ENCODE measurements around the gene CCDC69. TPM values are rescaled to one million over a fixed set of nuclear protein-coding genes. Genes with fewer than 3 reads are reported as not detected.
"Not testable (repeated sequence)": the region's sequence is repeated elsewhere in the genome, so short reads cannot be mapped to it uniquely, and the experiment has no call there.

CCDC69 gene
- total RNA-seq, 1 experiment from 2014 or later = 241 TPM

GRCh38 chr5:151240924-151241635 is 17.2 kb upstream of the CCDC69 start:
- H3K36me3 ChIP-seq (ENCODE audit: insufficient read depth, low read length) = no peaks in the 10 kb centered on the region
- H3K27me3 ChIP-seq (ENCODE audit: low read length) = no peaks in the 10 kb centered on the region
- DNase-seq = peak; percentile 95
- H4K20me1 ChIP-seq (ENCODE audit: insufficient read depth, low read depth, low read length) = no peaks in the 10 kb centered on the region
- H3K79me2 ChIP-seq (ENCODE audit: low read length) = no peaks in the 10 kb centered on the region
- H3K27ac ChIP-seq (ENCODE audit: low read length) = peak overlapping the region; percentile 98
- H3K4me3 ChIP-seq (ENCODE audit: low read length) = peak overlapping the region; percentile 58
- no peaks in the 10 kb centered on the region for H3K9me2 ChIP-seq (replicated peaks; ENCODE audit: insufficient read depth, low read length)
- H3K4me2 ChIP-seq (ENCODE audit: low read depth, low read length, poor library complexity, severe bottlenecking) = peak overlapping the region; percentile 76
- H3K9ac ChIP-seq (ENCODE audit: low read length) = peak overlapping the region; percentile 72
- no peaks in the 10 kb centered on the region for H3K9me3 ChIP-seq (ENCODE audit: low read length)
- H2AFZ ChIP-seq (ENCODE audit: low read length) = no peak overlapping the region
- peaks cover 77% of the 10 kb centered on the region for H3K4me1 ChIP-seq (ENCODE audit: low read length)

DNA sequence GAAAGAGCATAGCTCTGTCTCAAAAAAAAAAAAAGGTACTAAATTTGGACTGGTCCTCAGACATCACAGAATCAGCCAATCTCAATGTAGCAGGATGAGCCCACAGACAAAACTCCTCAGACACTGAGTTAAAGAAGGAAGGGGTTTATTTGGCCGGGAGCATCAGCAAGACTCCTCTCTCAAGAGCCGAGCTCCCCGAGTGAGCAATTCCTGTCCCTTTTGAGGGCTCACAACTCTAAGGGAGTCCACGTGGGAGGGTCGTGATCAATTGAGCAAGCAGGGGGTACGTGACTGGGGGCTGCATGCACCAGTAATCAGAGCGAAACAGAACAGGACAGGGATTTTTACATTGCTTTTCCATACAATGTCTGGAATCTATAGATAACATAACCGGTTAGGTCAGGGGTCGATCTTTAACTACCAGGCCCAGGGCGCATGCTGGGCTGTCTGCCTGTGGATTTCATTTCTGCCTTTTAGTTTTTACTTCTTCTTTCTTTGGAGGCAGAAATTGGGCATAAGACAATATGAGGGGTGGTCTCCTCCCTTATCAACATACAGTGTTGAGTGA is 16.5 kb upstream of the CCDC69 start:
- H4K20me1 ChIP-seq (ENCODE audit: insufficient read depth, low read depth, low read length) = not testable (repeated sequence)
- Histone ChIP-seq H3K9ac (ENCODE audit: low read length) (peak overlapping the region; percentile 72), H3K27ac (ENCODE audit: low read length) (peak overlapping the region; percentile 98)

DNA sequence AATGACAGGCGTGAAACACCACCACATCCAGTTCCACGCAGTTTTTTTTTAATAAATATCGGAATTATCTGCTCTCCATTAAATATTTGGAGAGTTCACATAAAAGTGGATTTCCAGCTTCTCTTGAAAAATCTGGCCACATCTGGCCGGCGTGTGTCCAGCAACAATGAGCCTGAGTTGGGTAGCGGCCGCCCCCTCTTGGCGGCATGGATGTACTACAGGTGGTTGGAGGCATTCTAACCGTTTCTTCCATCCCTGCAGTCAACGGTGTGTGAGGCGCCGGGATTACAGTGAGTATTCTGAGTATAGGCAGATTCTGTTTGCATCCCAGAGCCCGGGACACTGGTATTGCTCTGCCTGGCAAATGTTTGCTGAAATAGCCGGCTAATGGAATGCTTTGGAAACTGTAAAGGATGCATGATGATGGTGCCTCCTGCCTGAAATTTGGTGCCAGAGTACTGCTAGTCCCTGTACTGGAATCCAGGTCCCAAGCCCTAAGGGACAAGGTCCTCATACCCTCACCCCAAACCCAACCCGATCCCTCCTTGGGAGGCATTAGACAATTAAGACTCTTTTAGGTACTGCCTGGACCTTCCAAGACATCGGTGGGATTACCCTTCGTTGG is 15.5 kb upstream of the CCDC69 start:
- Histone ChIP-seq H3K9ac (ENCODE audit: low read length) (peak overlapping the region; percentile 72), H3K79me2 (ENCODE audit: low read length) (no peaks in the 10 kb centered on the region), H4K20me1 (ENCODE audit: insufficient read depth, low read depth, low read length) (no peaks in the 10 kb centered on the region), H3K4me1 (ENCODE audit: low read length) (peaks cover 90% of the 10 kb centered on the region), H3K4me3 (ENCODE audit: low read length) (peak overlapping the region; percentile 49), H3K9me2 (replicated peaks; ENCODE audit: insufficient read depth, low read length) (no peaks in the 10 kb centered on the region), H3K27me3 (ENCODE audit: low read length) (no peaks in the 10 kb centered on the region), H2AFZ (ENCODE audit: low read length) (no peak overlapping the region), H3K36me3 (ENCODE audit: insufficient read depth, low read length) (no peaks in the 10 kb centered on the region), H3K27ac (ENCODE audit: low read length) (peak overlapping the region; percentile 98), H3K4me2 (ENCODE audit: low read depth, low read length, poor library complexity, severe bottlenecking) (peak overlapping the region; percentile 76), H3K9me3 (ENCODE audit: low read length) (no peaks in the 10 kb centered on the region)
- peak; percentile 93 for DNase-seq

More for the DNA sequence above, 16.5 kb upstream of the CCDC69 start:
- peaks cover 80% of the 10 kb centered on the region for H3K4me1 ChIP-seq (ENCODE audit: low read length)
- not testable (repeated sequence) for H3K27me3 ChIP-seq (ENCODE audit: low read length); H3K79me2 ChIP-seq (ENCODE audit: low read length); H3K9me3 ChIP-seq (ENCODE audit: low read length); H2AFZ ChIP-seq (ENCODE audit: low read length); H3K36me3 ChIP-seq (ENCODE audit: insufficient read depth, low read length); H3K9me2 ChIP-seq (replicated peaks; ENCODE audit: insufficient read depth, low read length)
- peak overlapping the region; percentile 76 for H3K4me2 ChIP-seq (ENCODE audit: low read depth, low read length, poor library complexity, severe bottlenecking)
- H3K4me3 ChIP-seq (ENCODE audit: low read length) = peak overlapping the region; percentile 49; the same call in 1 of the 2 replicates
- DNase-seq = peak; percentile 66

DNA sequence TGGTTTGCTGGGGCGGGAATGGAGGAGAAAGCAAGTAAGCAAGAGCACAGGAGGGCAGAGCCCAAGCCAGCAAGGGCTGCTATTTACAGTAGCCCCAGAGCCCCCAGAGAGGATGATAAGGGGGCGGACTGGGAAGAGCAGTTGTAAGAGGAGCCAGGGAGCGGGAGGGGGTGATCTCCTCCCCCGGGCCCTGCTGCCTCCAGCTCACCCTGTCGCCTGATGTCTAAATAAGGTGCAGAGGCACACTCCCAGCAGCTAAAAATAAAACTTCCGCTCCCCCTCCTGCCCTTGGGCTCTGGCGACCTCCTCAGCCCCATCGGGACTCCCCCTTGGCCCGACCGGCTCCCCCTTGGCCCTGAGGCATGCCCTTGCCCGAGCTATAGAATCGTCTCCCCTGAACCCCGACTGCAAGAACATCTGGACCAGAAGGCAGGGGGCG is 14.4 kb upstream of the CCDC69 start:
- H3K79me2 ChIP-seq (ENCODE audit: low read length) = no peaks in the 10 kb centered on the region
- DNase-seq = peak; percentile 92
- no peaks in the 10 kb centered on the region for H3K9me3 ChIP-seq (ENCODE audit: low read length)
- peak overlapping the region; percentile 98 for H3K27ac ChIP-seq (ENCODE audit: low read length)
- H4K20me1 ChIP-seq (ENCODE audit: insufficient read depth, low read depth, low read length) = no peaks in the 10 kb centered on the region
- no peak overlapping the region for H2AFZ ChIP-seq (ENCODE audit: low read length)
- peak overlapping the region; percentile 49 for H3K4me3 ChIP-seq (ENCODE audit: low read length)
- H3K4me2 ChIP-seq (ENCODE audit: low read depth, low read length, poor library complexity, severe bottlenecking) = peak overlapping the region; percentile 76
- peaks cover 90% of the 10 kb centered on the region for H3K4me1 ChIP-seq (ENCODE audit: low read length)
- peak overlapping the region; percentile 72 for H3K9ac ChIP-seq (ENCODE audit: low read length)
- no peaks in the 10 kb centered on the region for H3K9me2 ChIP-seq (replicated peaks; ENCODE audit: insufficient read depth, low read length)
- no peaks in the 10 kb centered on the region for H3K27me3 ChIP-seq (ENCODE audit: low read length)
- H3K36me3 ChIP-seq (ENCODE audit: insufficient read depth, low read length) = no peaks in the 10 kb centered on the region

DNA sequence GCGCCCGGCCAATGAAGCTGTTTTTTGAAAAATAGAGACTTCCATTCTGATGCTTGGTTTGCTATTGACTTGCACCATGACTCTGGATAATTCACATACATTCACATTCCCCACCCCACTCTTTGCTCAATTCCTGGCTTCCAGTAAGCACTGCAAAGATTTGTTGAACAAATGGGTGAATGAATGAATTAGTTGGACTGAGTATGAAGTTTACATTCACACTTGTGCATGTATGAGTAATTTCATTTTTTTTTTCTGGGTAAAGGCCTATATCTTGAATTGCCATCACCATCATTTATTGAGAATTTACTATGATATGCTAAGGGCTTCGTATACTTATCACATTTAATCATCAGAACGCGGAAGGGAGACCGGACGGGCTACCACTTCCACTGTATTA is 13.8 kb upstream of the CCDC69 start:
- Histone ChIP-seq H3K79me2 (ENCODE audit: low read length) (no peaks in the 10 kb centered on the region), H3K4me2 (ENCODE audit: low read depth, low read length, poor library complexity, severe bottlenecking) (peak overlapping the region; percentile 76), H3K9me3 (ENCODE audit: low read length) (no peaks in the 10 kb centered on the region), H3K9ac (ENCODE audit: low read length) (peak overlapping the region; percentile 72), H3K9me2 (replicated peaks; ENCODE audit: insufficient read depth, low read length) (no peaks in the 10 kb centered on the region), H4K20me1 (ENCODE audit: insufficient read depth, low read depth, low read length) (no peaks in the 10 kb centered on the region), H3K27ac (ENCODE audit: low read length) (peak overlapping the region; percentile 98), H2AFZ (ENCODE audit: low read length) (no peak overlapping the region), H3K27me3 (ENCODE audit: low read length) (no peaks in the 10 kb centered on the region), H3K36me3 (ENCODE audit: insufficient read depth, low read length) (no peaks in the 10 kb centered on the region), H3K4me1 (ENCODE audit: low read length) (peaks cover 90% of the 10 kb centered on the region), H3K4me3 (ENCODE audit: low read length) (peak overlapping the region; percentile 49)
- DNase-seq = no peak

DNA sequence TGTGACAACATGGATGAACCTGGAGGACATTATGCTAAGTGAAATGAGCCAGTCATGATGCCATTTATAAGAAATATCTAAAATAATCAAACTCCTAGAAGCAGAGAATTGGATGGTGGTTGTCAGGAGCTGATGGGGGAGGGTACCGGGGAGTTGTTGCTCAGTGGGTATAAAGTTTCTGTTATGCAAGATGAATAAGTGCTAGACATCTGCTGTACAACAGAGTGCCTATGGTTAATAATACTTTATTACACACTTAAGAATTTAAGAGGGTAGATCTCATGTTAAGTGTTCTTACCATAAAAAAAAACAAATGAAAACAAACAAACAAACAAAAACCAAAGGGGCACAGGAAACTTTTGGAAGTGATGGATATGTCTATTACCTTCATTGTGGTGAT is 13.0 kb upstream of the CCDC69 start:
- H3K9ac ChIP-seq (ENCODE audit: low read length) = no peak overlapping the region
- H3K79me2 ChIP-seq (ENCODE audit: low read length) = no peaks in the 10 kb centered on the region
- no peaks in the 10 kb centered on the region for H3K27me3 ChIP-seq (ENCODE audit: low read length)
- H3K4me2 ChIP-seq (ENCODE audit: low read depth, low read length, poor library complexity, severe bottlenecking) = no peak overlapping the region
- H3K4me1 ChIP-seq (ENCODE audit: low read length) = peaks cover 90% of the 10 kb centered on the region
- no peaks in the 10 kb centered on the region for H3K36me3 ChIP-seq (ENCODE audit: insufficient read depth, low read length)
- H2AFZ ChIP-seq (ENCODE audit: low read length) = no peak overlapping the region
- no peaks in the 10 kb centered on the region for H3K9me3 ChIP-seq (ENCODE audit: low read length)
- peak overlapping the region; percentile 98 for H3K27ac ChIP-seq (ENCODE audit: low read length)
- no peak for DNase-seq
- H4K20me1 ChIP-seq (ENCODE audit: insufficient read depth, low read depth, low read length) = no peaks in the 10 kb centered on the region
- no peaks in the 10 kb centered on the region for H3K9me2 ChIP-seq (replicated peaks; ENCODE audit: insufficient read depth, low read length)
- no peak overlapping the region for H3K4me3 ChIP-seq (ENCODE audit: low read length)

- peak overlapping the region; percentile 64 for H3K4me2 ChIP-seq (ENCODE audit: low read depth, low read length, poor library complexity, severe bottlenecking)
- not testable (repeated sequence) for H3K79me2 ChIP-seq (ENCODE audit: low read length); H3K9me2 ChIP-seq (replicated peaks; ENCODE audit: insufficient read depth, low read length); H3K27me3 ChIP-seq (ENCODE audit: low read length); H4K20me1 ChIP-seq (ENCODE audit: insufficient read depth, low read depth, low read length); H3K36me3 ChIP-seq (ENCODE audit: insufficient read depth, low read length); H3K9me3 ChIP-seq (ENCODE audit: low read length); DNase-seq; H2AFZ ChIP-seq (ENCODE audit: low read length)
- peak overlapping the region; percentile 70 for H3K9ac ChIP-seq (ENCODE audit: low read length)
- peak overlapping the region; percentile 98 for H3K27ac ChIP-seq (ENCODE audit: low read length)
- peaks cover 81% of the 10 kb centered on the region for H3K4me1 ChIP-seq (ENCODE audit: low read length)
- H3K4me3 ChIP-seq (ENCODE audit: low read length) = peak overlapping the region; percentile 29; the same call in 1 of the 2 replicates
Observed at GRCh38 chr5:151235239-151235571, 11.3 kb upstream of the CCDC69 start.

DNA sequence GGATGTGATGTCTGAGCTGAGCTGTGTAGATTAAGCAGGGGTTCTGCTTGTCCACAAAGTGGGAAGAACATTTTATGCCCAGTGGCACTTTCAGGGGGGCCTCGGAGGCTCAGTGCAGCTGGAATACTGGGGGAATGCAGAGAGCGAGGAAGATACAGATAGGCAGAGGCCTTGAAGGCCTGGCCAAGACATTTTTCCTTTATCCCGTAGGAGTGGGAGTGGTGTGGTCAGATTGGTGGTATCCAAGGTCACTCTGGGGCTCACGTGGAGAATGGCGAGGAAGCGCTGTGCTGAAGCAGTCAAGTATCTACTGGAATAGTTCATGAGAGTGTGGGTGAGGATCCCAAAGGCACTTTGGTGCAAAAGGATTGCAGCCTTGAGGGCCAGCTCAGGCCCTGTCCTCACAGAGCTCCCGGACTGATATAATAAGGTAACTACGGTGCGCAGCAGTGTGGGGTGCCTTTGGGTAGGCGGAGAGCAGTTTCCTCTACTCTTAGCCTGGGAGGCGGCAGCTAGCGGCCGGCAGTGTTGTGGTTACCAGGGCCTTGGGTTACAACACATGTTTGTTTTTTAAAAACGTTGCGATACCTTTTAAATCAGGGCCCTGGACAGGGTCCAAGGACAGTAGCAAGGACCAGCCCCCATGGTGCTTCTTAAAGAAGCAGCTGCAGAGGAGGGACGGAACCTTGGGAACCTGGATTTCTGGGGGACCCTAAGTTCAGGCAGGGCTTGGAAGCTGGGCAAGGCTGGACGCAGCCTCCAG is 10.8 kb upstream of the CCDC69 start:
- Histone ChIP-seq H3K36me3 (ENCODE audit: insufficient read depth, low read length) (no peaks in the 10 kb centered on the region), H3K27ac (ENCODE audit: low read length) (peak overlapping the region; percentile 98), H3K4me1 (ENCODE audit: low read length) (peaks cover 75% of the 10 kb centered on the region), H3K9me2 (replicated peaks; ENCODE audit: insufficient read depth, low read length) (no peaks in the 10 kb centered on the region), H3K27me3 (ENCODE audit: low read length) (no peaks in the 10 kb centered on the region), H3K4me2 (ENCODE audit: low read depth, low read length, poor library complexity, severe bottlenecking) (peak overlapping the region; percentile 64), H4K20me1 (ENCODE audit: insufficient read depth, low read depth, low read length) (no peaks in the 10 kb centered on the region), H3K9ac (ENCODE audit: low read length) (peak overlapping the region; percentile 70), H3K79me2 (ENCODE audit: low read length) (no peaks in the 10 kb centered on the region), H3K9me3 (ENCODE audit: low read length) (no peaks in the 10 kb centered on the region), H2AFZ (ENCODE audit: low read length) (peak overlapping the region; percentile 25; the same call in 1 of the 2 replicates), H3K4me3 (ENCODE audit: low read length) (peak overlapping the region; percentile 29; the same call in 1 of the 2 replicates)
- DNase-seq = peak; percentile 85

All from Karpas-422 (cell line).